ENCODE measurements around the gene SRD5A1. TPM values are rescaled to one million over a fixed set of nuclear protein-coding genes. Genes with fewer than 3 reads are reported as not detected.

SRD5A1 gene
- total RNA-seq, 1 experiment from 2014 or later: 30.4 TPM

- TSS peak; percentile 7 for BruUV-seq (replicated peaks)
- ChIA-PET CTCF (no interaction called here), POLR2A (no interaction called here)
- DNase-seq (ENCODE audit: low read depth, low spot score) (no peak), ATAC-seq (no peak)
- H3K27ac ChIP-seq (ENCODE audit: low read length): no peak overlapping the region
- no peaks in the 10 kb centered on the region; the same call in 1 of the 2 replicates for H3K36me3 ChIP-seq (ENCODE audit: control insufficient read depth, insufficient read depth, low read length)
- H3K9me3 ChIP-seq (ENCODE audit: control insufficient read depth, insufficient read depth, low read depth, low read length): no peaks in the 10 kb centered on the region
- H3K4me1 ChIP-seq (ENCODE audit: control insufficient read depth, insufficient read depth, low read length): peaks cover 26% of the 10 kb centered on the region
- TF ChIP-seq TCF7L2 (IDR thresholded peaks at IDR 0.05; ENCODE audit: low read depth, low read length) (no peak), CTCF (IDR thresholded peaks at IDR 0.05) (no peak), POLR2AphosphoS5 (IDR thresholded peaks at IDR 0.05; ENCODE audit: low read depth, low read length) (no peak), SIN3A (IDR thresholded peaks at IDR 0.05; ENCODE audit: borderline replicate concordance, insufficient read depth, low read depth, low read length) (no peak), REST (IDR thresholded peaks at IDR 0.05; ENCODE audit: insufficient read depth in 1 of 2, low read depth in 2 of 2, low read length in 1 of 2) (no peak)
- in situ Hi-C loops (cut with HindIII; ENCODE audit: low pct_unique_long_range_greater_than_20kb, low sequenced_read_pairs) (no loop called here), intact Hi-C loops (cut with micrococcal nuclease; ENCODE audit: unreplicated experiment) (loop anchor here (10.0 kb wide), 2 partner anchors 77 to 107 kb away; partner anchors contain the start of gene TENT4A)
- no peaks in the 10 kb centered on the region for H3K27me3 ChIP-seq (ENCODE audit: control insufficient read depth, insufficient read depth, low read length)
- no peak overlapping the region for H3K4me3 ChIP-seq (ENCODE audit: low read depth in 2 of 2, low read length in 2 of 2)
Observed at GRCh38 chr5:6638236-6638635, 5.0 kb downstream of the SRD5A1 start.

GRCh38 chr5:6642655-6643054, 9.4 kb downstream of the SRD5A1 start:
- Histone ChIP-seq H3K9me3 (ENCODE audit: control insufficient read depth, insufficient read depth, low read depth, low read length) (no peaks in the 10 kb centered on the region), H3K4me3 (ENCODE audit: low read depth in 2 of 2, low read length in 2 of 2) (no peak overlapping the region), H3K27me3 (ENCODE audit: control insufficient read depth, insufficient read depth, low read length) (no peaks in the 10 kb centered on the region), H3K27ac (ENCODE audit: low read length) (no peak overlapping the region), H3K4me1 (ENCODE audit: control insufficient read depth, insufficient read depth, low read length) (no peaks in the 10 kb centered on the region), H3K36me3 (ENCODE audit: control insufficient read depth, insufficient read depth, low read length) (no peaks in the 10 kb centered on the region; the same call in 1 of the 2 replicates)
- intact Hi-C loops (cut with micrococcal nuclease; ENCODE audit: unreplicated experiment) (no loop called here), in situ Hi-C loops (cut with HindIII; ENCODE audit: low pct_unique_long_range_greater_than_20kb, low sequenced_read_pairs) (no loop called here)
- BruUV-seq (replicated peaks): no TSS peak
- CTCF ChIA-PET: interaction anchor here (0.7 kb wide), 1 partner anchor 94 kb away, joined by 3 read pairs; no protein-coding TSS in a partner anchor
- no peak for DNase-seq (ENCODE audit: low read depth, low spot score)
- no peak for TF ChIP-seq REST (IDR thresholded peaks at IDR 0.05; ENCODE audit: insufficient read depth in 1 of 2, low read depth in 2 of 2, low read length in 1 of 2)
- TF ChIP-seq CTCF (IDR thresholded peaks at IDR 0.05): no peak
- no peak for TF ChIP-seq TCF7L2 (IDR thresholded peaks at IDR 0.05; ENCODE audit: low read depth, low read length)
- no peak for TF ChIP-seq POLR2AphosphoS5 (IDR thresholded peaks at IDR 0.05; ENCODE audit: low read depth, low read length)
- TF ChIP-seq SIN3A (IDR thresholded peaks at IDR 0.05; ENCODE audit: borderline replicate concordance, insufficient read depth, low read depth, low read length): no peak
- POLR2A ChIA-PET: no interaction called here
- ATAC-seq: no peak

All from Panc1 (cell line).